ENCODE measurements around the gene DMXL1.
"Not testable (repeated sequence)": the region's sequence is repeated elsewhere in the genome, so short reads cannot be mapped to it uniquely, and the experiment has no call there.

Gene DMXL1

DNA sequence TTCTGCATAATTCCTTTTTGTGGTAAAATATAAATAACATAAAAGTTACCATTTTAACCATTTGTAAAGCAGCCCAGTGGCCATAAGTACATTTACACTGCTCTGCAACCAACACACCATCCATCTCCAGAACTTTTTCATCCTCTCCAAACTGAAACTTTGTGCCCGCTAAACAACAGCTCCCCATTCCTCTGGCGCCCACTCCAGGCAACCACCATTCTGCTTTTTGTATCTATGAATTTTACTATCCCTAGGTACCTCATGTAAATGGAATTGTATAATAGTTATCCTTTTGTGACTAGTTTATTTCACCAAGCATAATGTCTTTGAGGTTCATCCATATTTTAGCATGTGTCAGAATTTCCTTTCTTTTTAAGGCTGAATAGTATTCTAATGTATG is 141.1 kb downstream of the DMXL1 start:
- DNase-seq, result no peak

DNA sequence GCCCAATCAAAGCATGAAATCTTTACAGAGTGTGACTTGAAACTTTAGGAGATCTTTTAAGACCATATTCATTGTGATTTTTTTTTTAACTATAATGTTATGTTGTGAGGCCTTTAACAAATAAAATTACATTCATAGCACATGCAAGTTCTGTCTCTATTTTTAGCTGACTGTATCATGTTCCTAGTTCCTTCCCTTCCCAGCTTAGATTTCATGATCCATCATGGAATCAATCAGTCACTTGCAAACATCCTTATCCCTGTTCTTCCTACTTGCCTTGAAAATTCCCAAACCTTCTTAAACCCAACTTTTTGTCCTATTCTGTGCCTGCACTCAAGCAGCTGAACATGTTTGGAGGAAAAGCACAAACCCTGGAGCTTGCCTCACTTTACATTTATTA is 141.8 kb downstream of the DMXL1 start:
- DNase-seq, result no peak

DNA sequence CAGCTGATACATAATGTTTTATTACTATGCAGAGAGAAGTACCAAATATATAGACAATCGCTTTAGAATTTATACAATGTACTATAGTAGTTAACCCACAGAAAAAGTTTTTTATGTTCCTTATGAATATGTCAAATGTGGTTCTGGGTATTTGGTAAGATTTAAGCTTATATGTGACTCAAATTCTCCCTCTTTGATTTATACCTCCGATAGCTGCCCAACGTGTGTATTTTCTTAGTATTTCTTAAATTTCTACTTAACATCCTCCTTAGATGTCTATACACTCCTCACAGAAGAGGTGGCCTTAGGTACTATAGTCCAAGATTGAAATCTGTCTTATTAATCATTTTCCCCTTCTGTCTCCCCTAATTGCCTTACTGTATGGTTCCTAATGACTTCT is 146.3 kb downstream of the DMXL1 start:
- no peak for DNase-seq

DNA sequence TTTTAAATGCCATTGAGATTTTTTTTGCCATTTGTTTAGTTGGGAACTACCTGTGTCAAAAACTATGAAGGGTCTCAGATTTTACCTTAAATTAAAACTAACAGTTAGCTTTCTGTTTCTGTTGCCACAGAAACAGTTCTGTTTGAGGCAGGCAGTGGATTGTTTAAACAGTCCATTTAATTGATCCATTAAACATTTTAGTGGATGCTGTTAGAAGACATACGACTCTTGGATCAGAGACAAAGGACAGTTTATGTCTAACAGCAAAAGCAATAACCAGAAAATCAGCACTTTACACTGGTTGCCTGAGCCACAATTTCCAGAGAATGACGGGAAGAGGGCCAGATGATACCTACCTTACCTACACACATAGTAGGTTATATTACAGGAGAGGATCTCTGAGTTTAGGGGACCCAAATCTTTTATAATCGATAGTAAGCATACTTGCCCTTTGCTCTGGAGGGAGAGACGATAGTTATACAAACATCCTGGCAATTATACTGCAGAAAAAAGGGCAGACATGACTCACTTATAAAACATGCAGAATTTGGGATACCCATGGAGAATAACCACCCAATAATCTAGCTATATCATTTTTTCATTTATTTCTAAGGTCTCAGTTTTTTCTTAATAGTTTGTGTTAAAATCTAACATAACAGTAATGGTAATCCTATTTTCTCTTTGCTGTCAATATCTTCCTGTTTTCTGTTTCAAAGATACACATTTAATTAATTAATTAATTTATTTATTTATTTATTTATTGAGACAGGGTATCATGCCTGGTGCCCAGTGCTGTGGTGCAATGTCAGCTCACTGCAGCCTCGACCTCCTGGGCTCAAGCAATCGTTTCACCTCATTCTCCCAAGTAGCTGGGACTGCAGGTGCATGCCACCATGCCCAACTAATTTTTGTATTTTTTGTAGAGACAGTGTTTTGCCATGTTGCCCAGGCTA is 148.2 kb downstream of the DMXL1 start:
- no peak for DNase-seq

DNA sequence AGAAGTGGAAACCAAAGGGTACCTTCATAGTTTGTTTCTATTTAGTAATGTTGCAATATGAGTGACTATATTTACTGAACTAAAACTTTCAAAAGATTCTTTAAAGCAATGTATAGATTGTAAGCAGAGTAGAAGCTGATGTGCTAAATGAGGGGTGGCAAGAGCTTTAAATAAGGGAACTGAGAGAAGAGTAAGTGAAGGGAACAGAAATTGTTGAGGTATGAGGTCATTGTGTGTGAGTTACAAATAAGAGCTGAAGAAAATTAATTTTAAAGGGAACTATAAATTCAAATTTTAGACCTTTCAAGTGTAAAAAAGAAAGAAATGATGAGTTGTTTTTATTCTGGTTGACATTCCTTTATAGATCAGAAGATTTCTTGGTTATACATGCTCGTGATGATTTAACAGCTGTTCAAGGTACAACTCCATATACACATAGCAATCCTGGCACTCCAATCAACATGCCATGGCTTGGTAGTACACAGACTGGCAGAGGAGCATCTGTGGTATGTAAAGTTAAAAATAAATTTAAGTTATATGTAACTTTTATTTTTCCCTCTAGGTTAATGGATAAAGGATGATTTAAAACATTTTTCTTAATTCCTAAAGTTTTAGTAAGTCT is 149.8 kb downstream of the DMXL1 start:
- DNase-seq, result peak in 1 of 4 experiments; percentile 16

DNA sequence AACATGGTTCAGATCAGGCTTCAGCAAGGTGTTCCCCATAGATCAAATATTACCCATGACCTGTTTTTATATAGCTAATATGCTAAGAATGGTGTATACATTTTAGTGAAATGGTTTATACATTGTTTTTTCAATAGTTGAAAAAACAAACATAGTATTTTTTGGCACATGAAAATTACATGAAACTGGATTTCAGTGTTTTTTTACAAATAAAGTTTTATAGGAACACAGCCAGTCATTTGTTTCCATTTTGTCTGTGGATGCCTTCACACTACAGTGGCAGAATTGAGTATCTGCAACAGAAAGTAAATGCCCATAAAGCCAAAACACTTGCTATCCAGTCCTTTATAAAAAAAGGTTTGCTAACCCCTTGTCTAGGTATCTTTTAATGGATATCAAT is 150.4 kb downstream of the DMXL1 start:
- no peak for DNase-seq

DNA sequence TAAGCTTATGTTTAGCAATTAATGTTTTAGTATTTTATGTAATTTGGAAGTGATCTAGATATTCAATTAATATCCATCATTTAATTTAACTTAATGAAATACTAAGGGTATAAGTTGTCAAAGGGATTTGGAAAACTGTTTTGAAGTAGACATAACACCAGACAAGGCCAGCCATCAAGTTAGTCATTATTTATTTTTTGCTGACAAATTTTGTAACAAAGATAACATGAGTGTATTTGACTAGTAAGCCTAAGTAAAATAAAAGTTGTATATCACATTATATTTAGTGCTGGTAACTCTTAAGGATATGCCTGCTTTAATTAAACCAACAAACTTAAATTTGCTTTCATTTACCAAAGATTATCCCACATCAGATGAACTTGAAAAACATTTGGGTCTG is 159.1 kb downstream of the DMXL1 start:
- DNase-seq, result no peak

DNA sequence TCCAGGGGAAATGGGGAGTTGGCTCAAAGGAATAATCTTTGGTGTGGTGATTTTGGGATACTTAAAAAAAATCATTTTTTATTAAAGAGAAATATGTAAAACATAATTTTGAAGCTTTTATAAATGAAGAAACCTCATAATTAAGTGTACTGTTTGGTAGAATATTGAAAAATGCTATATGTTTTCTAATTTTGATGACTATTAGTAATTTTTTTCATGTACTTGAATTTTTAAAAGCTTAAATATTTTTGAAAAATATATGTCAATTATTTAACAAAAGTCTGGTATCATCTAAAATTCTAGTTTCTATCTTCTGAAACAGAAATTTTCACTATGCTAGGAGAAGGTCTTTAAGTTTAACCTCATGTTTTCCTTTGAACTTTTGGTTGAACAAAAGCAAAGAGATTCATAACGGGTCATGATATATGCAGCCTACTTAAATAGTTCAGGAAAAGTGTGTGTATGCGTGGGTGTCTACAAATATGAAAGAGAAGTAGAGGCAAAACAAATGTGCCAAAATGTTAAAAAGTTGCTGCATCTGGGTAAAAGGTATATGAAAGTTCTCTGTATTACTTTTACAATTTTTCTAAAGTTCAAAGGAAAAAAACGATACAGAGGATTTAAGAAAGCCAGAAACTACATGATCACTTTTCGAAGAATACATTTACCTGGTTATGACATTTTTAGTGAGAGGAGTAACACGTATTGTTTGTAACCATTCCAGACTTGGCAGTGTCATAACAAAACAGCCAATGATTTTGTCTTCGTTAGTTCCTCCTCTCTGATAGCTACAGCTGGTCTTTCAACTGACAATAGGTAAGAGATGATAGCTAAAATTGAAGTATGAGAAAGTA is 167.6 kb downstream of the DMXL1 start:
- DNase-seq, result no peak

DNA sequence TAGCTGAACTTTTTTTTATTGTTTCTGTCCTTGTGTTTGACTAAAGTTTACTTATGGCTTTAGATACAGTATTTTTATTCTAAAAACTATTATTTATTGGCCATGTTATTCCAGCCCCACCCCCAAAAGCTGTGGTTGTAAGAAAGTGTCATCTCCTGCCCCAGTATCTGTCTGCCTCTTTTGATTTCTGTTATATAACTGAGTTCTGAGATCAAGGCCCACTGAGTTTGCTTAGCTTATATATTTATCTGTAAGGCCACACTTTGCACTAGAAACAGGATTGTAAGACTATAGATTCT is 168.2 kb downstream of the DMXL1 start:
- no peak for DNase-seq

DNA sequence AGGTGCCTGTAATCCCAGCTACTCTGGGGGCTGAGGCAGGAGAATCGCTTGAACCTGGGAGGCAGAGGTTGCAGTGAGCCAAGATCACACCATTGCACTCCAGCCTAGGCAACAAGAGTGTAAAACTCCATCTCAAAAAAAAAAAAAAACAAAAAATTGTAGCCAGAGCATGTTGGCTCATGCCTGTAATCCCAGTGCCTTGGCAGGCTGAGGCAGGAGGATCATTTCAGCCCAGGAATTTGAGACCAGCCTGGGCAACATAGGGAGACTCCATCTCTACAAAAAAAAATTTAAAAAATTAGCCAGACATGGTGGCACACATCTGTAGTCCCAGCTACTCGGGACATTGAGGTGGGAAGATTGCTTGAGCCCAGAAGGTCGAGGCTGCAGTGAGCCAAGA is 168.9 kb downstream of the DMXL1 start:
- not testable (repeated sequence) for DNase-seq

DNA sequence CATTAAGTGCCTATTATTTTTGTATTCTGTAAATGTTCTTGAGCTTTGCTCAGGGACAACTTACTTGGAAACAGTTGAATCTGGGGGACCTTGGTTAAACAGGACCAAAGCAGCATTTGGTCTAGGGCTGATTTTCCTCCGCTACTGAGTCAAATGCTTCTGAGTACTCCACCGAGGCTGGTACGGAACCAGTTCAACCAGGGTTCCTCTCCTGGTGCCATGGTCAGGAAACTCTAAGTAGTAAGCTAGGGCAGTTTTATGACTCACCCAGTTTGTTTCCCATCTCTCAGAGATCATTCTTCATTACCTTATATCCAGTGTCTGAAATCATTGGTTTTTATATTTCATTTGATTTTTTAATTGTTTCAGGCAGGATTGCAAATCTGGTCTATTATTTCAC is 173.0 kb downstream of the DMXL1 start:
- no peak for DNase-seq

DNA sequence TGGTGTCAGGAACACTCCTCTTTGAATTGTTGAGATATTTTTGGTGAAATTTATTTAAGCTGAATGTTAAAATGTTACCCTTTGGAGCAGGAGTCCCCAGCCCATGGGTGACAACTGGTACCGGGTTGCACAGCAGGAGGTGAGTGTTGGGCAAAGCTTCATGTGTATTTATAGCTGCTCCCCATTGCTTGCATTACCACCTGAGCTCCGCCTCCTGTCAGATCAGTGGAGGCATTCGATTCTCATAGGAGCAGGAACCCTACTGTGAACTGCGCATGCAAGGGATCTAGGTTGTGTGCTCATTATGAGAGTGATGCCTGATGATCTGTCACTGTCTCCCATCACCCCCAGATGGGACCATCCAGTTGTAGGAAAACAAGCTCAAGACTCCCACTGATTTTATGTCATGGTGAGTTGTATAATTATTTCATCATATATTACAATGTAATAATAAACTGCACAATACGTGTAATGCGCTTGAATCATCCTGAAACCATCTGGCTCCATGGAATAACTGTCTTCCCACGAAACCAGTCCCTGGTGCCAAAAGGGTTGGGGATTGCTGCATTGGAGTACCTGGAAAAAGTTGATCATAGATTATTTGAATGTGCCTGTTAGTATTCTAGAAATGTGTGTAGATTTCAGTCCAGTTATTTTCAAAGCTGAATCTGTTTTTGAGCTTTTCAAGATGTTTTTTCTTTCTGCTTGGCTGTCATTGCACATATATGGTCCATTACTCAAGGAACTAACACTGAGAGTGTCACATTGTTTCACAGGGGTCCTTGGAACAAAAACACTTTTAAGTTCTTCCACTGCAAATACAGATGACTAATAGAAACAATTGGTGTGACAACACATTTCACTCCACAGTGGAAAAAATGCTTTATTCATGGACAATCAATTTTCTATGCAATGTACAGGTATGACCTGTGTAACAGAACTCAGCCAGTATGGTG is 180.3 kb downstream of the DMXL1 start:
- no peak for DNase-seq

DNA sequence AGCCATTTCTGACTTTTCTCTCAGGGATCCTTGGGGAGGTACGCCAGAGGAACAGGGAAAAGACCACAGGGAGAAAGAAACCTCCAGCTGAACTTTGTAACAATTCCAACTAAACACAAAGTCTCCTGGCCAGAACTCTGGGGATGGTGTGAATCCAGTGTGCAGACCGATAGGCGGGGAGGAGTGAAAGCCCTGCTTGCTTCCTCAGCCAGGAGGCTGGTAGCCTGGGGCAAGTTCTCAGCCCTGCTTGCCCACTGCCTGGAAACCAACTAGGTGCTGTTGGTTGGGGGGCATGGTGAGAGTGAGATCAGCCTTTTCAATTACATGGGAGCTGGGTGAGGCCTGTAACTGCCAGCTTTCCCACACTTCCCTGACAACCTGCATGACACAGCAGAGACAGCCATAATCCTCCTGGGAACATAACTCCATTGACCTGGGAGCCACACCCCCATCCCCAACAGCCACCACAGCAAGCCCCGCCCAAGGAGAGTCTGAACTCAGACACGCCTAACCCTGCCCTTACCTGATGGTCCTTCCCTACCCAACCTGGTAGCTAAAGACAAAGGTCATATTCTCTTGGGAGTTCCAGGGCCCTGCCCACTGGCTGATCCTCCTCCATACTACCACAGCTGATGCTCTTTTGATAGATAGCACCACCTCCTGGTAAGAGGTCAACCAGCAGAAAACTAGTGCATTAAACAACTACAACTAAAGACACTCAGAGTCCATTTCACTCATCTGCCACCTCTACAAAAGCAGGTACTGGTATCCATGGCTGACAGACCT is 184.9 kb downstream of the DMXL1 start:
- peak in 2 of 4 experiments; percentile 27 to 28 for DNase-seq

DNA sequence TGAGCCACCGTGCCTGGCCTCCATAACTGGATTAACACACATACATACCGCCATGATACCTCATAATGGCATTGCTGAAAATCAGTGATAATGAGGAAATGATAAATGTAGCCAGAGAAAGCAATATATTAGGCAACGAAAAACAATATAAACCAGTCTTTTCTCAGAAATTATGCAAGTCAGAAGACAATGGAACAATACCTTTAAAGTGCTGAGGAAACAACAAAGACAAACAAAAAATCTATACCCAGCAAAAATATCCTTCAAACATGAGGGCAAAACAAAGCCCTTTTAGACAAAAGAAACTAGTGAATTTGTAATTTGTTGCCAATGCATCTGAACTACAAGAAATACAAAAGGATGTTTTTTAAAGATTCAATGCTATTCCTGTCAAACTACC is 186.7 kb downstream of the DMXL1 start:
- no peak for DNase-seq

DNA sequence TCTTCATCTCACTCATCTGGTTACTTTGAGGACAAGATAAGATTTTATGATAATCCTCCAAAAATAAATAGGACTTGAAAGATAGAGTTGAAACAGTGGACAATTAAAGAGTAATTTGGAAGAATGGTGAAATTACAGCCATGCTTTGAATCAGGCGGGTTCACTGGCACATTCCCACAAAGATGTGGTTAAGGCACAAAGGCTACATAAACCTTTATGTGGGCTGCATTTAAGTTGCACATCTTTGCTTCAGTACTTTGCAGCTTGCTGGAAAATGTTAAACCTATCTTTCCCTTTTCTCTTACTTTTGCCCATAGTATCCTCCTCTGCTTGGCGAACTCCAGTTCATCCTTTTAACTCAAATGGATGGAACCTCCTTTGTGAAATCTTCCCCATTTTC is 192.8 kb downstream of the DMXL1 start:
- no peak for DNase-seq

DNA sequence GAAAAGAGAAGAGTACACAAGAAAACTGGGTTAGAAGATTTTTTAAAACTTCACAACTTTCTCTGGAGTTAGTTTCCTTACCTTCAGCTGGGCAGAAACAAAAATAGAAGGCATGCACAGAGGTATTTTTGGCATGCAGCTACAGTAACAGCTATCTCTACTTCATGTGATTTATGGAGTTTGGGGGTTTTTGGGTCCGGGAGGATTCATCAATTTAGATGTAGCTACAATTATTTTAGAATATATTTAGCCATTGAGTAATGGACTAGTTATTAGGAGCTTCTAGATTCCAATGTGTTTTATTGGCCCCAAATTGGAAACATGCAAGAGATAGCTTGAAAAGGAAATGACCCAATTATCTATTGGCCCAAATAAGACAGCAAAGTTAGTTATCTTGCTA is 193.3 kb downstream of the DMXL1 start:
- no peak for DNase-seq

DNA sequence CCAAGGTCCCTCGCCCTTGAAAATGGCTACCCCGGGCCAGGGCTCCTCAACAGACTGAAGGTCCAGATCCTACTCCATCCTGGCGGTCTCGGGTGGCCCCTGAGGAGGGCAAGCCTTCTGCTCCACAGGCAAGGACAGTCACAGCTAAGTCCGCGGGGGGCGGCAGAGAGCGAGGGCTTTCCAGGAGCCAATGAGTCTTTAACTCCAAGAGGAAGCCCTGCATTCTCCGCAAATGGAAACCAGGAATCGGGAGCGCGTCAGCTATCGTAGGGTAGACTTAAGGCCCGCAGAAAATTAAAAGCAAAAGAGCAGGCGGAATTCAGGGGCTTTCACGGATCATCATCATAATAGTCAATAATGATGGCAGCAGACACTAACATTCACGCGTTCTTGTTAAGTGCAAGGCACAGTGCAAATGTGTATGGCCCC is 197.1 kb downstream of the DMXL1 start:
- peak; percentile 94 to 97 (median 96) for DNase-seq

DNA sequence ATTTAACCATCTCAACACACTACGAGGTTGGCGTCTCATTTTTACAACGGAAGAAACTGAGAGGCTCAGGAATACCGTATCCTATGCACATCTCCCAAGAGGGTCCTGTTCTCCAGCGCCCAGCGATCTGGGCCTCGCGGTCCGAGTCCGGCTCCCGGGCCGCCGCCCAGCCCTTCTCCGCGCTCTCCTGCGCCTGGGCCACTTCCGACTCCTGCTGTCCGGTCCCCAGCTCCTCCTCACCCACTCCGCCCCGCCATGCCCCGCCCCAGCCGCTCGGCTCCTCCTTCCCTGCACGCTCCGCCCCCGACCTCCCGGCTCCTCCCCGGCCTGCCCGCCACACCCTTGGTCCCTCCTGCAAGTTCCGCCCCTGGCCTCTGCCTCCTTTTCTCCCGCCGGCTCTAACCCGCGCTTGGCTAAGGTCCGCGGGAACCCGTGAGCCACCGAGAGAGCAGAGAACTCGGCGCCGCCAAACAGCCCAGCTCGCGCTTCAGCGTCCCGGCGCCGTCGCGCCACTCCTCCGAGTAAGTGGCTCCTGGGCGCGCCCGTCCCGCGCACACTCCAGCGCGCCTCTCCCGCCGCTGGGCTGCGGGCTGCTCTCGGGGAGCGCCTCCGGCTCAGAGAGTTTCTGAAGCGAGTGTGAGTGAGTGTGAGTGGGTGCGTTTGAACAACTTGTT is 197.6 kb downstream of the DMXL1 start:
- peak; percentile 97 to 99 (median 98) for DNase-seq

DNA sequence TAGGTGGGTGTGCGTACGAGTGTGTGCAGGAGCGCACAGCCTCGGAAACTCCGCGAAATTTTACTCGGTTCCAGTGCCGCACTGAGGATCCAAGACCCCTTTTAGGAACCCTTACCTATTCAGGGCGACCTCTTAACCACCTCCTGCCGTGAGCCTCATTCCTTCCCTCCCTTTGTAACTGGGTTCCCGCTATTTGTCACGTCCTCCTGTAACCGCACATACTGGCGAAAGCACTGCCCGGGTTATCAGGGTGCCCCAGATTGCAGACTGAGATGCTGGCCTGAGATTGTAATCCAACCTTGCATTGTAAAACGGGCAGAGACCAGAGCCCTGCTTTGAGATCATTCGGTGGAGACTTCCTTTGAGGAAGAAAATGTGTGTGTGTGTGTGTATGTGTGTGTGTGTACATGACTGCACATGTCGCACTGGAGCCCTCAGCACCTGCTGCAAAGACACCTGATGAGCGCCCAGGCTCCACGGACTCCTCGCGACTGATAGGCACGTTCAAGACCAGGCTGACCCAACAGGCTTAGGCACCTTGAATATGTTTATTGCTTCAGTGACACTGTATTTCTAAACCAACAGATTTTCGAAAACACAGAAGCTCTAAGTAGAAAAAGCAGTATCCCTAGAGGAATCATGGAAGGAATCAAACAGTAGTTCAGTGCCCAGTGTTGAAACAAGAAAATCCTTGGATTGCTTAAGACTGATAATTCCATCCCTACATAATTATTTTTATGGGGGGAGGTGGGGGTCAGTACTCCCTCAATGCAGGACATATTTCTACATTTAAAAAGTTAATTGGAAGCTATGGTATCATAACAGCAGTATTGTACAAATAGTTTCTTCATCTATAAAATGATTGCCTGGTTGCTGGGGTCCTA is 198.4 kb downstream of the DMXL1 start:
- DNase-seq, result peak; percentile 20 to 63 (median 40)

DNA sequence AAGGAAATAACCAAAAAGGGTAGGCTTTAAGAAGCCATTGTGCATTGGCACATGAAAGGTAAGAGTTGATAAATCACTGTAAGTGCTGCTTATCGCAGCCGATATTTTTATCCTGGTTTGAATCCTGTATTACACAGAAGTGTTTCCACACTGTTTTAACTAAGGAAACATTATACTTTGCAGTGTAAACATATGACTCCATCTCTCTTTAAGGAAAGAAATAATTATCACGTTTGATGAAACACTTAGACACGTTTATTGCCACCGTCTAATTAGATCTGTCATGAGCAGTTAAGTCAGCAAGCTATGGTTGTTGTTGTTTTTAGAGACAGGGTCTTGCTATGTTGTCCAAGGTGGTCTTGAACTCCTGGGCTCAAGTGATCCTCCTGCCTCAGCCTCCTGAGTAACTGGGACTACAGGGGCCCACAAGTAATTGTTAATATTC is 199.3 kb downstream of the DMXL1 start:
- DNase-seq, result no peak

Data from suppressor macrophage (primary cell).